HG02943 (cell line): ENCODE data around the gene MAN2A1.
A peak's percentile ranks its signal among the peaks of the same experiment; 100 is the strongest.

Experiments
- ATAC-seq: cut with Tn5 transposase; IDR thresholded peaks from one replicate; pipeline ENCODE4 v1.9.1; 2021; ENCODE audit warnings: mild to moderate bottlenecking, low read depth, moderate library complexity; ENCODE audit not compliant: unreplicated experiment

MAN2A1 gene

GRCh38 chr5:109678447-109678846 lies 11.3 kb upstream of the MAN2A1 start:
- no peak for ATAC-seq

GRCh38 chr5:109681763-109682162 lies 8.0 kb upstream of the MAN2A1 start:
- no peak for ATAC-seq

GRCh38 chr5:109682383-109682782 lies 7.3 kb upstream of the MAN2A1 start:
- no peak for ATAC-seq

GRCh38 chr5:109685916-109686315 lies 3.8 kb upstream of the MAN2A1 start:
- ATAC-seq = no peak

GRCh38 chr5:109688630-109688969 lies 1.1 kb upstream of the MAN2A1 start:
- no peak for ATAC-seq

GRCh38 chr5:109688970-109689739 lies 572 bp upstream of the MAN2A1 start:
- ATAC-seq = peak; percentile 72

- ATAC-seq = peak; percentile 8
Measured at GRCh38 chr5:109690242-109690974, 681 bp downstream of the MAN2A1 start.

GRCh38 chr5:109690975-109691574 lies 1.3 kb downstream of the MAN2A1 start:
- ATAC-seq = peak; percentile 21

- ATAC-seq = no peak
Measured at GRCh38 chr5:109691996-109692395, 2.3 kb downstream of the MAN2A1 start.

- no peak for ATAC-seq
Measured at GRCh38 chr5:109692852-109693251, 3.1 kb downstream of the MAN2A1 start.

- ATAC-seq = no peak
Measured at GRCh38 chr5:109693535-109694400, 4.0 kb downstream of the MAN2A1 start.

- ATAC-seq = no peak
Measured at GRCh38 chr5:109694451-109694891, 4.7 kb downstream of the MAN2A1 start.

- ATAC-seq = peak; percentile 64
Measured at GRCh38 chr5:109695005-109695926, 5.5 kb downstream of the MAN2A1 start.

GRCh38 chr5:109697339-109697738 lies 7.6 kb downstream of the MAN2A1 start:
- ATAC-seq = no peak

- no peak for ATAC-seq
Measured at GRCh38 chr5:109700516-109701153, 10.9 kb downstream of the MAN2A1 start.

GRCh38 chr5:109701252-109701651 lies 11.5 kb downstream of the MAN2A1 start:
- no peak for ATAC-seq

- no peak for ATAC-seq
Measured at GRCh38 chr5:109701792-109702191, 12.1 kb downstream of the MAN2A1 start.

- ATAC-seq = no peak
Measured at GRCh38 chr5:109703166-109703565, 13.4 kb downstream of the MAN2A1 start.

- no peak for ATAC-seq
Measured at GRCh38 chr5:109703829-109704228, 14.1 kb downstream of the MAN2A1 start.
